HepG2 (cell line): ENCODE measurements around the gene SLC19A1. TPM values are rescaled to one million over a fixed set of nuclear protein-coding genes. Genes with fewer than 3 reads are reported as not detected.

Source experiments
- FOXK1 ChIP-seq: sonication (generic); formaldehyde crosslinking; IDR thresholded peaks from 2 replicates; pipeline ENCODE4 v1.4.0; 2020; ENCODE audit warnings: low read depth, missing genetic modification reagents, borderline replicate concordance
- GRHL1 ChIP-seq: sonication (generic); formaldehyde crosslinking; conservative IDR thresholded peaks from 2 replicates; pipeline ENCODE4 v1.8.0; 2022; ENCODE audit warnings: missing genetic modification reagents
- KLF9 ChIP-seq: IDR thresholded peaks from 2 replicates; pipeline ENCODE4 v1.6.1; 2016; ENCODE audit warnings: low read depth
- MBNL3 ChIP-seq: fragments of 250-450 bp; sonication (Bioruptor Pico); conservative IDR thresholded peaks from 2 replicates; pipeline ENCODE4 v1.8.0; 2022; ENCODE audit warnings: mild to moderate bottlenecking, inconsistent platforms
- PITX1 ChIP-seq: sonication (generic); formaldehyde crosslinking; IDR thresholded peaks from 2 replicates; pipeline ENCODE4 v1.5.1; 2020; ENCODE audit warnings: mild to moderate bottlenecking, missing genetic modification reagents
- PRDM15 ChIP-seq: sonication (generic); formaldehyde crosslinking; IDR thresholded peaks from 2 replicates; pipeline ENCODE4 v1.4.0; 2020; ENCODE audit warnings: missing genetic modification reagents
- SRSF1 ChIP-seq: fragments of 200-400 bp; formaldehyde crosslinking; optimal IDR thresholded peaks from 2 replicates; pipeline ENCODE3; 2017; ENCODE audit warnings: mild to moderate bottlenecking, low read depth, low read length, moderate library complexity
- SRY ChIP-seq: sonication (generic); formaldehyde crosslinking; IDR thresholded peaks from 2 replicates; pipeline ENCODE4 v1.8.0; 2022; ENCODE audit warnings: mild to moderate bottlenecking, missing genetic modification reagents
- TBX3 ChIP-seq: fragments of 450-650 bp; IDR thresholded peaks from 2 replicates; pipeline ENCODE4 v1.6.1; 2017; ENCODE audit warnings: antibody characterized with exemption, mild to moderate bottlenecking, inconsistent platforms, borderline replicate concordance
- TEAD3 ChIP-seq: optimal IDR thresholded peaks from 2 replicates; pipeline ENCODE3; 2016; ENCODE audit warnings: borderline replicate concordance
- THAP11 ChIP-seq: IDR thresholded peaks from 2 replicates; pipeline ENCODE4 v1.6.1; 2016; ENCODE audit warnings: missing biosample characterization, missing genetic modification reagents
- THYN1 ChIP-seq: sonication (generic); formaldehyde crosslinking; IDR thresholded peaks from 2 replicates; pipeline ENCODE4 v1.8.1; 2023; ENCODE audit warnings: low read depth, mild to moderate bottlenecking, moderate library complexity, missing genetic modification reagents, borderline replicate concordance
- TOE1 ChIP-seq: sonication (generic); formaldehyde crosslinking; IDR thresholded peaks from 2 replicates; pipeline ENCODE4 v1.4.0; 2020; ENCODE audit warnings: mild to moderate bottlenecking, missing genetic modification reagents
- ZBTB26 ChIP-seq: IDR thresholded peaks from 2 replicates; pipeline ENCODE4 v1.6.1; 2016; ENCODE audit warnings: missing compliant biosample characterization, missing genetic modification reagents, borderline replicate concordance
- ZBTB46 ChIP-seq: sonication (generic); formaldehyde crosslinking; IDR thresholded peaks from 2 replicates; pipeline ENCODE4 v1.4.0; 2020; ENCODE audit warnings: mild to moderate bottlenecking, missing genetic modification reagents, borderline replicate concordance
- ZFAT ChIP-seq: sonication (generic); formaldehyde crosslinking; conservative IDR thresholded peaks from 2 replicates; pipeline ENCODE4 v1.8.1; 2023; ENCODE audit warnings: missing genetic modification reagents, inconsistent platforms
- ZNF205 ChIP-seq: IDR thresholded peaks from 2 replicates; pipeline ENCODE4 v1.6.1; 2018; ENCODE audit warnings: missing biosample characterization, missing genetic modification reagents
- ZSCAN22 ChIP-seq: sonication (generic); formaldehyde crosslinking; IDR thresholded peaks from 2 replicates; pipeline ENCODE4 v1.4.0; 2020; ENCODE audit warnings: mild to moderate bottlenecking, missing genetic modification reagents
- ZSCAN5A ChIP-seq: sonication (generic); formaldehyde crosslinking; IDR thresholded peaks from 2 replicates; pipeline ENCODE4 v1.8.0; 2022; ENCODE audit warnings: mild to moderate bottlenecking, missing genetic modification reagents, borderline replicate concordance
- polyA plus RNA-seq, 8 experiments: library from polyadenylated mRNA; depleted of rRNA in 3 of 8; stranded (reverse) in 7 of 8; unstranded in 1 of 8; fragments of >200 nt; fragmentation: Illumina TruSeq in 4 of 8; extraction: Trizol in 4 of 8; gene quantifications; 2 replicates each; pipeline versions ENCODE4 v1.2.1 to v1.2.3, GENCODE V29; 2011 to 2016; ENCODE audit warnings: low read depth in 4 of 8, missing spikeins in 1 of 8, mixed read lengths in 1 of 8; ENCODE audit not compliant: insufficient read depth in 1 of 8
- total RNA-seq, 5 experiments: library from RNA; depleted of rRNA; stranded (reverse); fragments of >200 nt; fragmentation: Illumina TruSeq; extraction: Trizol; gene quantifications; 2 replicates each; pipeline ENCODE4 v1.2.3, GENCODE V29; 2016; ENCODE audit warnings: low read depth in 1 of 5

The SLC19A1 gene
- total and polyA plus RNA-seq, 2 of the 13 experiments (the other 11 are each of a cell fraction or from before 2014, with no cell fraction given), result 21.8 to 23.0 TPM

GRCh38 chr21:45541221-45542039 is 810 bp downstream of the SLC19A1 start (continued):
- TF ChIP-seq ZBTB26, result 0 out of 2 replicates have a peak, but pooled peaks have one; percentile 42
- TF ChIP-seq MBNL3 (CRISPR knock-in tag), result no peak
- TF ChIP-seq SRY (CRISPR knock-in tag), result no peak
- TF ChIP-seq KLF9 (CRISPR knock-in tag), result 0 out of 2 replicates have a peak, but pooled peaks have one; percentile 57
- TF ChIP-seq ZSCAN22 (CRISPR knock-in tag), result no peak
- TF ChIP-seq THAP11 (CRISPR knock-in tag), result 0 out of 2 replicates have a peak, but pooled peaks have one; percentile 40
- no peak for TF ChIP-seq GRHL1 (CRISPR knock-in tag)
- no peak for TF ChIP-seq ZBTB46 (CRISPR knock-in tag)
- TF ChIP-seq TOE1 (CRISPR knock-in tag), result no peak
- no peak for TF ChIP-seq THYN1 (CRISPR knock-in tag)
- TF ChIP-seq ZSCAN5A, result no peak
- TF ChIP-seq ZNF205 (CRISPR knock-in tag), result peak; percentile 47
- no peak for TF ChIP-seq FOXK1 (CRISPR knock-in tag)
- TF ChIP-seq PITX1 (CRISPR knock-in tag), result no peak
- no peak for TF ChIP-seq TEAD3 (CRISPR knock-in tag)
- peak; percentile 92 for TF ChIP-seq PRDM15 (CRISPR knock-in tag)
- TF ChIP-seq SRSF1, result peak; percentile 65
- TF ChIP-seq TBX3, result no peak
- TF ChIP-seq ZFAT (CRISPR knock-in tag), result no peak
